ENCODE measurements around the gene SH2B3.

SH2B3 gene

DNA sequence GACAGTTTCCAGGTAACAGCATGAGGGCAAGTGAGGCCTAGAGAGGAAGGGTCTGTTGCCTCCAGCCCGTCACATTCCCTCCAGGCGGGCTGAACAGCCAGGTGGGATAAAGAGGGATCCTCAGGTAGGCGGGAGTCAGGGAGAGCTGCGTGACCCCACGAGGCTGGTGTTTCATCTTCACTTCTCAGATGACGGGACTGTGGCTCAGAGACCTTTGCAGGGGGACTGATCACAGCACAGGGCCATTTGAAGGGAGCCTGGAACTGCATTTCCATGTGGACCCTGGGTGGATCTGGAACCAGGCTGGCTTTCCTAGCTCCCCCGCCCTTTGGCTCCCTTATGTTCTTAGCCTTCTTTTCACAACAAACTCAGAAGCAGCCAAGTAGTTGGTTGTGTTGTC is 37.4 kb downstream of the SH2B3 start:
- DNase-seq (ENCODE audit: low read depth in 3 of 3, low spot score in 1 of 3) = no peak

DNA sequence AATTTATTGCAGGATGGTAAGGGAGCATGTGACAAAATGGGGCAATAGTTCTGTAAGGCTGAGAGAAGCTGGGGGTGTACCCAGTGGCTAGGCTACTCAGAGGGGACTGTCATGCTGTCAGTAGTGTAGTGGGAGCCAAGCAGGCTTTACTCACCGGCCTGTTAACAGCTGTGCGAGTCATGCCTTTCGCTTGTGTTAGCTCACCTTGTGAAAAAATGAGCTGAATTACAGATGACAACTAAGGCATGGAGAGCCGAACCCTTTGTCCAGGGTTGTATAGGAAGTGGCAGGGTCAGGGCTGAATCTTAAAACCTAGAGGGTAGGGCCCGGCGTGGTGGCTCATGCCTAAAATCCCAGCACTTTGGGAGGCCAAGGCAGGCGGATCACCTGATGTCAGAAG is 37.9 kb downstream of the SH2B3 start:
- DNase-seq (ENCODE audit: low read depth in 3 of 3, low spot score in 1 of 3) = no peak

- DNase-seq (ENCODE audit: low read depth in 3 of 3, low spot score in 1 of 3) = no peak
These were observed 38.7 kb downstream of the SH2B3 start for GRCh38 chr12:111444314-111444924.

- peak; percentile 41 to 64 (median 61) for DNase-seq (ENCODE audit: low read depth in 3 of 3, low spot score in 1 of 3)
These were observed 39.4 kb downstream of the SH2B3 start for GRCh38 chr12:111444925-111445725.

DNA sequence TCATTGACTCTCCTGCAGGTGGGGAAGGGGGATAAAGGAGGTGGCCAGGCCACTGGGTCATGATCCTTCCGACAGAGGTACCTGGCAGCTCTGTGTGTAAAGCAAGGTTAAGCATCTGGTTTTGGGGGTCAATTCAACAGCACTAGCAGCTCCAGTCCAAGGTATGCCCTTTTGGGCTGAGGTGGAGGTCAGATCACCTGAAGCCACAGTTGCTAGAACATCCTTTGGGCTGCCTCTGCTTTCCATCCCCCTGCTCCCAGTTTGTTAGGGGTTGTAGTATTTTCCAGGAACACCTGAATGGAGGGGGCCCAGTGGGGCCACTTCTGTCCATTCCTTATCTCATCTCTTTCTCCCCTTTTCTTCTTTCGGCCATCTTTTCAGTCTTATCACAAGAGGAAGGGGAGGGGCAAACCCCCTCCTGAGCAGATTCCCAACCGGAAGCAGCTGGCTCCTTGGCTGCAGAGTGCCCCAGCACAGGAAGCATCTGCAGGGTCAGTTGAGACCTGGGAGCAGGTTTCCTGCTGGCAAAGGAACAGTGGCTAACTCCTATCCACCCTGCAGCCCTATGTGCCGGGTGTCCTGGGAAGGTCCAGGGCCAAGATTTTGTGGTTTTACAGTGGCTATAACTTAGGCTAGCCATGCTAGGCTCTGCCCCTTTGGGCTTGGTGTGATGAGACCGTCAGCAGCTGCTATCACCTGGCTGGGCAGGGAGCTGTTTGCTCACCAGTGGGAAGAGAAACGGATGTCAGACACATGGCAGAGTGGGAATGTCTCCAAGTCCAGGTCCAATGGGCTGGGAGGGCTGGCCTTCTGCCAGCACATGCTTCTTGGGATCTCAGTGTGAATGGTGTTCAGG is 40.2 kb downstream of the SH2B3 start:
- no peak for DNase-seq (ENCODE audit: low read depth in 3 of 3, low spot score in 1 of 3)

DNA sequence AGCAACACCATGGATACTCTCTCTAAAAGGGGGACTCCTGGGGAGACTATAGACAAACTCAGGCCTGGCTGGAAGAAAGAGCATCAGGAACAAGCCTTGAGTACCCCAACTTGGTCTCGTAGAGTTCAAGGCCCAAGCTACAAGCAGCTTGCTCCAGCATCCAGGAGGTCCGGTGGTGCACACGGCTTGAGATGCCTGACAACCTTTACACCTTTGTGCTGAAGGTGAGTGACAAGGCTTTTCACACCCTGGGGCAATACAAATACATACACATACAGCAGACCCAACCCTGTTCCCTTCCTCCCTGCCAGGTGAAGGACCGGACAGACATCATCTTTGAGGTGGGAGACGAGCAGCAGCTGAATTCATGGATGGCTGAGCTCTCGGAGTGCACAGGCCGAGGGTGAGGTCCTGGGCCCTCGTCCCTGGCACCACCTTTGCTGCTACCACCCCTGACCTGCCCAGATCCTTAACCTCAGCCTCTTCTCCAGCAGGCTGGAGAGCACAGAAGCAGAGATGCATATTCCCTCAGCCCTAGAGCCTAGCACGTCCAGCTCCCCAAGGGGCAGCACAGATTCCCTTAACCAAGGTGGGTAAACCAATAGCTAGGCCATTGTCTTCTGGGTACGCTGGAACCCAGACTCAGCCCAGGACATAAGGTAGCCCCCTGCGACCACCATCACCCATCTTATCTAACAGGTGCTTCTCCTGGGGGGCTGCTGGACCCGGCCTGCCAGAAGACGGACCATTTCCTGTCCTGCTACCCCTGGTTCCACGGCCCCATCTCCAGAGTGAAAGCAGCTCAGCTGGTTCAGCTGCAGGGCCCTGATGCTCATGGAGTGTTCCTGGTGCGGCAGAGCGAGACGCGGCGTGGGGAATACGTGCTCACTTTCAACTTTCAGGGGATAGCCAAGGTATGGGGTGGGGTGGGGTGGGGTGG is 41.2 kb downstream of the SH2B3 start:
- DNase-seq (ENCODE audit: low read depth in 3 of 3, low spot score in 1 of 3) = no peak

DNA sequence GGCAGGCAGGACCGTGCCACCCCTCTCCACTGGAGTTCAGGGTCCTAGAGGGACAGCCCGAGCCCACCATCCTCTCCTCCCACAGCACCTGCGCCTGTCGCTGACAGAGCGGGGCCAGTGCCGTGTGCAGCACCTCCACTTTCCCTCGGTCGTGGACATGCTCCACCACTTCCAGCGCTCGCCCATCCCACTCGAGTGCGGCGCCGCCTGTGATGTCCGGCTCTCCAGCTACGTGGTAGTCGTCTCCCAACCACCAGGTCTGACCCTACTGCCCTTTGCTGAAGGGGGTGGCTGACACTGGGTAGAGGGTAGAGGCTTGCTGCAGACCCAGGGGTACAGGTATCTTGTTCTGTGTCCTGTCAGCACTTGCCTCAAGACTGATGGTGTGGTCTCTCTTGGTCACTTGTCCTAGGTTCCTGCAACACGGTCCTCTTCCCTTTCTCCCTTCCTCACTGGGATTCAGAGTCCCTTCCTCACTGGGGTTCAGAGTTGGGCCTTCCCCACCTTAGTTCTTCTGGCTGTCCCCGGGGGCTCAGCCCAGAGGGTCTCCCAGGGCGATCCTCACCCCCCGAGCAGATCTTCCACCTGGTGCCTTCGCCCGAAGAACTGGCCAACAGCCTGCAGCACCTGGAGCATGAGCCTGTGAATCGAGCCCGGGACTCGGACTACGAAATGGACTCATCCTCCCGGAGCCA is 42.0 kb downstream of the SH2B3 start:
- no peak for DNase-seq (ENCODE audit: low read depth in 3 of 3, low spot score in 1 of 3)

GRCh38 chr12:111448266-111448830 is 42.6 kb downstream of the SH2B3 start:
- no peak for DNase-seq (ENCODE audit: low read depth in 3 of 3, low spot score in 1 of 3)

DNA sequence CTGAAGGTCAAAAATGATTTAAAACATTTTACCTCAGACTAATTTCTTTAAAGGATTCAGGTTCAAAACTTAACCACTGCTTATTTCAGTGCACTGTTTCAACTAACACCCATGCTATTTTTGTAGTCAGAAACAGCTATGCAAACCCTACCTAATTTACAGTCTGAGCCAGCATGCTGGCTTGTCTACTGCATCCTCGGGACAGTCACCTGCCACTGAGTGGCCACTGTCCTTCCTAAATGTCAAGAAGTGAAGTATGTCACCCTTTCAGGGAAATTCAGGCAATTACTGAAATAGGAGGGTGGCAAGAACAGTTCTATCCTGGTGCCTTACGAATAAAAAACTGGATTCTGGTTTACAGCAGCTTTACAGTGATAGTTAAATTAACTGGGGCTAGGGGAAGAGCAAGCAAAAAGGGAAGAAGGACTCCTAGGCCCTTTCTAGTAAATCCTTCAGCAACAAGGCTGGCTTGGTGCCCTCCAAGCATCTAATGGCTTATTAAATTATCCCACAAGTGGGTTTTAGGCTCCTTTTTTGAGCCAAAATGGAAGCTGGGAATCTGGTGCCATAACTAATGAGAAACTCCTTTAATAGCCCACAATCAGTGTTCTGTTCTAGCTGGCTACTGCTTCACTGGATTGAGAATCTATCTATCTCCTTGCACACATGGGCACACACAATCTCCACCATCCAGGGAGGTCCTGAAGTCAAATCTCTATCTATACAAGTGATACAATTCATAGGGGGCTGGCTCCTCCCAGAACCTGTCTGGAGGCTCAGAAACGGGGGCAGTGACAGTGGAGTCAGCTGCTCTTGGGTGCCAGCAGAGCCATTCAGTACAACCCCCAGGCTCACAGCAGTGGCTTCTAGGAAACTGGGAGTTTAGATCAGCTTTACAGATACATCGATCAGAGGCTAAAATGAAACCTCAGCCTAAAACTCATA is 43.4 kb downstream of the SH2B3 start:
- DNase-seq (ENCODE audit: low read depth in 3 of 3, low spot score in 1 of 3) = no peak

DNA sequence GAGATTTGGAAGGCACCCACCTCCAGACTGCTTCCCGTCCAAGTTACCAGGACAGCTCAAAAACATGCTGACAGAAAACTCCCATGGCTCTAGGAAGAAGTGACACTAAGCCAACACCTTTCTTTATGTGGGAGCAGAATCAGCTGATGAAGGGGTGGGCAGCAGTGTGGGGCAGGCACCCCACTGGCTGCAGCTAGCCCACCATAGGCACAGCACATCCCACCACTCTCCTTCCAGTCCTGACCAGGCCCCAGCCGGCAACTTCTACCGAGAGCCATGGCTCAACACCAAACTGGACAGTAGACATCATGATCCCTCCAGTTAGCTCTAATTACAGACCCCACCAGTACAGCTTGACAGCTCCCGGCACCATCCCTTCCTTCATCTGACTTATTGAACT is 45.0 kb downstream of the SH2B3 start:
- DNase-seq (ENCODE audit: low read depth in 3 of 3, low spot score in 1 of 3) = no peak

DNA sequence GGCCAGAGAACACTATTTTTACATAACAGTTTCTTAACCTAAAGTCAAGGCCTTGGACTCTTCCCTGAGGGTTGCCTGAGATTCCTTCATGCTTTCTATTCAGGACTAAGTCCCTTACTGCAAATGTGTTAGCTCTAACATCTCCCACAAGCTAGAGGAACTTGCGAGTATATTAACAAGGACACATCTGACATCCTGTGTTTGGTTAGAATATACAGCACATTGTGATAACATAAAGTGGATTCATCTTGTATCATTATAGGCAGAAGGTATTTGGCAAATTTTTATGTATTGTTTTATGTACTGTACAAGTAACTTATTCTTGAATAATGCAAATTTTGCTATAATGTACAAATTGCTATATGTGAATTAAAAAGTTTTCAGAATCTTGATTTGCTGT is 45.5 kb downstream of the SH2B3 start:
- no peak for DNase-seq (ENCODE audit: low read depth in 3 of 3, low spot score in 1 of 3)

- DNase-seq (ENCODE audit: low read depth in 3 of 3, low spot score in 1 of 3) = no peak
These were observed 46.0 kb downstream of the SH2B3 start for GRCh38 chr12:111451649-111452129.

DNA sequence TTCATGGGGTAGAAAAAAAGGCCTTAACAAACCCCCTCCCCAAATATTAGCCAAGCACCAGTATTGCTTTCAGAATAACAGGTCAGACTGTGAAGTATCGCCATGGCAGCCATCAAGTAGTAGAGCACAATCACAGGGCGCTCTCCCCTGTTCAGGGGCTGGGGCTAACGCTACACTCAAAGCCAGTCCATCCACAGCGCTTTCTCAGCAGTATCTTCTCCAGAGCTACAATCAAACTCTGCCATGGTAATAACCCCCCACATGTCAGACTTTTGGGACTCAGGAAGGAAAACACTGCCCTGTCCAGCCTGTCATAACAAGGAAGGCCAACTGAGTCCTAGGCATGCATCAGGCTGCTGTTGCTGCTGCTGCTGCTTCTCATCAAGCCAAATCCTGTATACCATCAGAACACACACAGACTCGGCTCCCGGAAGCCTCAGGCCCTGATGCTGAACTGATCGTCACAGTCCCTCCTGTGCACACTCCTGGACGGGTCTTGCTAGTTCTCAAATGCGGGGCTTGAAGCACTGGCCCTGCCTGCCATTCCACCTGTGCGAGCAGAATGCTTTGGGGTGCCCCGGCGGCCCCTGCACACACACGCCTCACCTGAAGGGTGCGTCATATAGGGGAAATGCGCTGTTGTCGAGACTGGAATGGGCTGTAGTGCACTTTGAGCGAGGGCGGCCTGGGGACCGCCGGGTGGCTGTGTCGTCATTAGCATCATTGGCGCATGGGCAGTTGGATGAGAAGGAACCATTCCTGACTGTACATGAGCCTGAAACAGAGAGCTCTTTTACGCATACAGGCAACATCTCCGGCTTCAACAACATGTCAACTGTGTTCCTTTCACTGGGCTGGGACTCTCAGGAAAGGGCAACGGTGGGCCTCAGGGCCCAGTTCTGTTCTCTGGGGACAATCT is 47.6 kb downstream of the SH2B3 start:
- DNase-seq (ENCODE audit: low read depth in 3 of 3, low spot score in 1 of 3) = no peak

GRCh38 chr12:111454311-111454710 is 48.6 kb downstream of the SH2B3 start:
- no peak for DNase-seq (ENCODE audit: low read depth in 3 of 3, low spot score in 1 of 3)

- no peak for DNase-seq (ENCODE audit: low read depth in 3 of 3, low spot score in 1 of 3)
These were observed 49.2 kb downstream of the SH2B3 start for GRCh38 chr12:111454716-111455447.

- no peak for DNase-seq (ENCODE audit: low read depth in 3 of 3, low spot score in 1 of 3)
These were observed 50.0 kb downstream of the SH2B3 start for GRCh38 chr12:111455448-111456320.

All from stimulated activated CD4-positive, alpha-beta T cell treated with anti-CD3 and anti-CD28 coated beads, TNF-alpha, amount 100 ng/mL, for 1 hour (primary cell).